ENCODE results near the gene LENEP. TPM values are rescaled to one million over a fixed set of nuclear protein-coding genes. Genes with fewer than 3 reads are reported as not detected.

Gene LENEP
- total RNA-seq, 2 donors from 2014 or later, result not detected

DNA sequence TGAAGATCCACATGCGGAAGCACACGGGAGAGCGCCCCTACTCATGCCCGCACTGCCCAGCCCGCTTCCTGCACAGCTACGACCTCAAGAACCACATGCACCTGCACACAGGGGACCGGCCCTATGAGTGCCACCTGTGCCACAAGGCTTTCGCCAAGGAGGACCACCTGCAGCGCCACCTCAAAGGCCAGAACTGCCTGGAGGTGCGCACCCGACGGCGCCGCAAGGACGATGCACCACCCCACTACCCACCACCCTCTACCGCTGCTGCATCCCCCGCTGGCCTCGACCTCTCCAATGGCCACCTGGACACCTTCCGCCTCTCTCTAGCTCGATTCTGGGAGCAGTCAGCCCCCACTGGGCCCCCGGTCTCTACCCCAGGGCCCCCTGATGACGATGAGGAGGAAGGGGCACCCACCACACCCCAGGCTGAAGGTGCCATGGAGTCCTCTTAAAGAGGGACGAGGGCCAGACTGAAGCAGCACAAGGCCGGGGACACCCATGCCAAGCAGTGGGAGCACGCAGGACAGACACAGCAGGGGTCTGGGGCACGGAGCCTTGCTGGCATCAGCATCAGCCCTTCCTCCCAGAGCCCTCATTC is 22.9 kb downstream of the LENEP start:
- Histone ChIP-seq H3K36me3 (peaks cover 7 to 14% of the 10 kb centered on the region in 2 donors), H3K4me3 (no peak overlapping the region), H3K4me1 (replicated peaks) (peaks cover 24% of the 10 kb centered on the region), H3K9me3 (no peaks in the 10 kb centered on the region), H3K27me3 (replicated peaks; ENCODE audit: insufficient read depth) (no peaks in the 10 kb centered on the region), H3K27ac (peak overlapping the region; percentile 80 to 87)
- no peak for DNase-seq (ENCODE audit: low spot score)
- no peak for TF ChIP-seq CTCF (IDR thresholded peaks at IDR 0.05)
- no peak for TF ChIP-seq POLR2AphosphoS5 (IDR thresholded peaks at IDR 0.05)
- no peak for TF ChIP-seq POLR2A (IDR thresholded peaks at IDR 0.05)
- 81% methylated on average over 22 of the region's 26 CpGs for WGBS
- intact Hi-C loops (cut with DNase I), result no loop called here

DNA sequence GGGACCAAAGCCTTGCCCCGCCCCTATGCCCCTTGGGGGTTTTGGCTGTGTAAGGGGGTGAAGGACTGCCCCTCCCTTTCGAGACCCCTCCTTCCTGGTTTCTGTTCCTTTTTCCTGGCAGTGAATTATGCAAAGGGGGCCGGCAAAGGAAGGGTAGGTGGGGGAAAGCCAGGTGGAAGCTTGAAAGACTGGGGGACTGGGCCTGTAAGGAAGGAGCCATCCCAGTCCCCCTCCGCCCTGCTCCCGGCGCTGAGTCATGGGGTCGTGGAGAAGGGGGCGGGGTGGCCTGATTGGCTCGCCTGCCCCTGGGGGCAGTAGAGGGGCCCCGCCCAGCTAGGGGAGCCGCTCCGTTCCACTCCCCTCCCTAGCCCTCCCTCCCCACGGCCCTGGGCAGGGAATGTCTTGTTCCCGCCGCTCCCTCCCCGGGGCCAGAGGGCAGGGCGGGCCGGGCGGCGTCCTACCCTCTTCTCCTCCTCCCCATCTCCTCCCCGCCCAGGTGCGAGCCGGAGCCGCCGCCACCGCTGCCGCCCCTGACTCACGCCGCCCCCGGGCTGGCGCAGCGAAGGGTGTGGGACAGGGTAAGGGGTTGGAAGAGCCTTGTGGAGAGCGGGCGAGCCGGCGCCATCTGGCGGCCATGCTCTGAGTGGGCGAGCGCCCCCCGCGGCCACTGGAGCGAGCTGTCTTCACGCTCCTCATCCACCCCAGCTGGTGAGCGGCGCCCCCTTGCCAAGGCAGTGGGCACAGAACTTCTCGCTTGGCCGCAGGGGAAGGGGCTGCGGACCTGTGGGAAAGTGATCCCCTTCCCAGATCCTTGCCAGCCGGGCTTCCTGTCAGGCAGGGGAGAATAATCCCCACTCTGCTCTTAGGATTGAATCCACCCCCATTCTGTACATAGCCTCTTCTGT is 23.9 kb downstream of the LENEP start:
- intact Hi-C loops (cut with DNase I), result loop anchor here (1.0 kb wide), 1 partner anchor 55 kb away; no protein-coding TSS in a partner anchor
- peak overlapping the region; percentile 80 to 87 for H3K27ac ChIP-seq
- no peaks in the 10 kb centered on the region for H3K27me3 ChIP-seq (replicated peaks; ENCODE audit: insufficient read depth)
- peaks cover 7 to 14% of the 10 kb centered on the region in 2 donors for H3K36me3 ChIP-seq
- no peaks in the 10 kb centered on the region for H3K9me3 ChIP-seq
- peak; percentile 84 for DNase-seq (ENCODE audit: low spot score)
- WGBS, result 4% methylated on average over 49 of the region's 49 CpGs
- TF ChIP-seq POLR2AphosphoS5 (IDR thresholded peaks at IDR 0.05) (peak; percentile 93), POLR2A (IDR thresholded peaks at IDR 0.05) (peak; percentile 62), CTCF (IDR thresholded peaks at IDR 0.05) (peak; percentile 94 to 100 (median 100))
- H3K4me1 ChIP-seq (replicated peaks), result peaks cover 18% of the 10 kb centered on the region
- H3K4me3 ChIP-seq, result peak overlapping the region; percentile 21 to 26

GRCh38 chr1:155017946-155018316 is 24.5 kb downstream of the LENEP start:
- intact Hi-C loops (cut with DNase I), result loop anchor here (1.0 kb wide), 1 partner anchor 56 kb away; no protein-coding TSS in a partner anchor
- peak overlapping the region; percentile 80 to 87 for H3K27ac ChIP-seq
- WGBS, result 55% methylated on average over 6 of the region's 6 CpGs
- peaks cover 14% of the 10 kb centered on the region for H3K4me1 ChIP-seq (replicated peaks)
- peaks cover 7 to 14% of the 10 kb centered on the region in 2 donors for H3K36me3 ChIP-seq
- TF ChIP-seq POLR2AphosphoS5 (IDR thresholded peaks at IDR 0.05), result no peak
- TF ChIP-seq POLR2A (IDR thresholded peaks at IDR 0.05), result no peak
- no peak for TF ChIP-seq CTCF (IDR thresholded peaks at IDR 0.05)
- no peaks in the 10 kb centered on the region for H3K9me3 ChIP-seq
- H3K27me3 ChIP-seq (replicated peaks; ENCODE audit: insufficient read depth), result no peaks in the 10 kb centered on the region
- H3K4me3 ChIP-seq, result peak overlapping the region in 1 of 2 donors; percentile 26
- DNase-seq (ENCODE audit: low spot score), result no peak

GRCh38 chr1:155018617-155019348 is 25.4 kb downstream of the LENEP start:
- 87% methylated on average over 8 of the region's 8 CpGs for WGBS
- Histone ChIP-seq H3K27me3 (replicated peaks; ENCODE audit: insufficient read depth) (no peaks in the 10 kb centered on the region), H3K4me3 (no peak overlapping the region), H3K36me3 (peaks cover 7 to 14% of the 10 kb centered on the region in 2 donors), H3K9me3 (no peaks in the 10 kb centered on the region), H3K4me1 (replicated peaks) (peaks cover 14% of the 10 kb centered on the region), H3K27ac (peak overlapping the region in 1 of 2 donors; percentile 80)
- TF ChIP-seq POLR2AphosphoS5 (IDR thresholded peaks at IDR 0.05), result no peak
- no peak for TF ChIP-seq POLR2A (IDR thresholded peaks at IDR 0.05)
- no peak for TF ChIP-seq CTCF (IDR thresholded peaks at IDR 0.05)
- DNase-seq (ENCODE audit: low spot score), result no peak
- intact Hi-C loops (cut with DNase I), result no loop called here
